ENCODE measurements around the gene GPR84. TPM values are rescaled to one million over a fixed set of nuclear protein-coding genes. Genes with fewer than 3 reads are reported as not detected.

GPR84 gene
- total RNA-seq, 2 experiments from 2014 or later = 2.4 to 2.6 TPM

DNA sequence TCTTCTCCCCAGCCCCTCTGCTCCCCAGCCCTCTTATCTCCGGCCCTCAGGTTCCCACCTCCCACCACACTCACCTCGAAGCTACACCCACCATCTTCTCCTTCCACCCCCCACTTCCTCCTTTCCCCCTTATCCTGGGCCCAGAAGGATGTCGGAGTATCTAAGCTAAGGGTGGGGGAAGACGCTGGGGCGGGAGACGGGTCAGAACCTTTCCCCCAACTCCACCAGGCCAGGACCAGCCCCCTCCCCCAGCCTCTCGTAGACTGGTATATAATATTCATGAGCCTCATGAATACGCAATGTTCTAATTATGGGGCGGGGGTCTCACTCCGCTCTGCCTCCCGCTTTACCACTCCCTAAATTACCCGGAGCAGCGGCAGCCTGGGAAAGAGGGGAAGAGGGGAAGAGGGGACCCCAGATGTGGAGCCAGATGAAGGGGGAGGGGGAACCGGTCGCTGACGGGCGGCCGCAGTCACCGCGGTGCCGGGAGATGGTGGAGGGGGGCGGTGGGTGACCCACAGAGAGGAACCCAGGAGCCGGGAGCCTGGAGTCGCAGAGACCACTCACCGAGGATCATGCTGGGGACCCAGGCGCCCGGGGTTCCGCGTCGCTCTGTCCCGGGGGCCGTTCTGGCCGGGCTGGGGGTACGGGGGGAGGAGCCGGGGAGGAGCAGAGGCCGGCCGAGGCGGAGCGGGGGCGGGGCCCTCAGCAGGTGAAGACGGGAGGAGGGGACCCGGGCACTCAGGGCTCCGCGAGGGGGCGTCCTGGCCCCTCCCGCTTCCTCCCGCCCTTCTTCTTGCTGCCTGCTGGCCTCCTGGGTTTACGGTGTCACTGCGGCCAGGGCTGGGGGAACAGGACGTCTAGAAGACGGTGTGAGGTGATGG lies 26.6 kb upstream of the GPR84 start:
- H3K27me3 Mint-ChIP-seq = no peaks in the 10 kb centered on the region
- intact Hi-C loops (cut with micrococcal nuclease) = no loop called here
- peaks cover 26% of the 10 kb centered on the region for H3K4me1 Mint-ChIP-seq (ENCODE audit: low read depth)
- peaks cover 8% of the 10 kb centered on the region for H3K36me3 Mint-ChIP-seq
- no peak overlapping the region for H3K27ac Mint-ChIP-seq
- DNase-seq = peak; percentile 79
- POLR2A ChIA-PET = interaction anchor here (1.1 kb wide), 1 partner anchor 9 kb away, joined by 3 read pairs; no protein-coding TSS in a partner anchor
- CTCF ChIA-PET = interaction anchor here (0.6 to 2.9 kb wide), 7 partner anchors 9 to 48 kb away, joined by 3 to 31 read pairs (median 5); no protein-coding TSS in a partner anchor
- no peaks in the 10 kb centered on the region for H3K9me3 Mint-ChIP-seq
- H3K4me3 Mint-ChIP-seq = peak overlapping the region; percentile 64

- no peak for DNase-seq
- Mint-ChIP-seq H3K4me3 (no peak overlapping the region), H3K36me3 (peaks cover 8% of the 10 kb centered on the region), H3K4me1 (ENCODE audit: low read depth) (peaks cover 26% of the 10 kb centered on the region), H3K9me3 (no peaks in the 10 kb centered on the region), H3K27me3 (no peaks in the 10 kb centered on the region), H3K27ac (no peak overlapping the region)
- CTCF ChIA-PET = interaction anchor here (0.6 to 2.5 kb wide), 3 partner anchors 9 to 49 kb away, joined by 3 to 9 read pairs (median 5); no protein-coding TSS in a partner anchor
- intact Hi-C loops (cut with micrococcal nuclease) = no loop called here
- POLR2A ChIA-PET = no interaction called here
These were observed 25.9 kb upstream of the GPR84 start for GRCh38 chr12:54390176-54390667.

DNA sequence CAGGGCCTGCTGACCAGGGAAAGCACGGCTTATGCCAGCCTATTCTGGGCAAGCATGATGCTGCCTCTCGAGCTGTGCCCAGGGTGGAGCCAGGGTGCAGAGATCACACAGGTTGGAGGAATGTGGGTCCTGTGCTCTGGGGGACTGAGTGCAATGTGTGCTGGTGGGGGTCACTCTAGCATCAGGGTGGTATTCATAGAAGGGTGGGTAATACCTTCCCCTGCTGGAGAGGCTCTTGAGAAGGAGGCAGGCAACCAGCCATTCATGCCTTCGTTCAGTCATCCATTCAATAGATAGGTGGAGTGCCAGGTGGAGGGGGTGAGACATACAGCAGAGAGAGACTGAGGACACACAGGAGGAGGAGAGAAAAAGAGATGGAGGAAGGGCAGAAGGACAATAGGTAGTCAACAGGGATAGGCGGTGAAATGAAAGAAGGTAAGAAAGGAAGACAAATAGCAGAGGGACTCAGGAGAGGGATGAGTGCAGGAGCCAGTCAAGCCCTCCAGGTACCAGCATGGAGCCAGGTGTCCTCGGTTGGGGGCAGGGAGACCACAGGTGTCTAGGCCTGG lies 25.4 kb upstream of the GPR84 start:
- Mint-ChIP-seq H3K4me3 (no peak overlapping the region), H3K9me3 (no peaks in the 10 kb centered on the region), H3K27me3 (no peaks in the 10 kb centered on the region), H3K4me1 (ENCODE audit: low read depth) (peaks cover 25% of the 10 kb centered on the region), H3K27ac (no peak overlapping the region), H3K36me3 (peaks cover 4% of the 10 kb centered on the region)
- intact Hi-C loops (cut with micrococcal nuclease) = no loop called here
- ChIA-PET CTCF (interaction anchor here (1.4 to 2.5 kb wide), 2 partner anchors 10 to 15 kb away, joined by 5 to 9 read pairs; no protein-coding TSS in a partner anchor), POLR2A (no interaction called here)
- no peak for DNase-seq

GRCh38 chr12:54389134-54389508 lies 24.8 kb upstream of the GPR84 start:
- peaks cover 19% of the 10 kb centered on the region for H3K4me1 Mint-ChIP-seq (ENCODE audit: low read depth)
- H3K27ac Mint-ChIP-seq = no peak overlapping the region
- no peaks in the 10 kb centered on the region for H3K9me3 Mint-ChIP-seq
- ChIA-PET POLR2A (no interaction called here), CTCF (interaction anchor here (2.5 kb wide), 1 partner anchor 11 kb away, joined by 9 read pairs; no protein-coding TSS in a partner anchor)
- no peaks in the 10 kb centered on the region for H3K27me3 Mint-ChIP-seq
- no peak overlapping the region for H3K4me3 Mint-ChIP-seq
- no peak for DNase-seq
- intact Hi-C loops (cut with micrococcal nuclease) = no loop called here
- H3K36me3 Mint-ChIP-seq = no peaks in the 10 kb centered on the region

GRCh38 chr12:54388237-54389133 lies 24.2 kb upstream of the GPR84 start:
- H3K9me3 Mint-ChIP-seq = no peaks in the 10 kb centered on the region
- peaks cover 14% of the 10 kb centered on the region for H3K4me1 Mint-ChIP-seq (ENCODE audit: low read depth)
- H3K27ac Mint-ChIP-seq = no peak overlapping the region
- POLR2A ChIA-PET = interaction anchor here (0.6 kb wide), 2 partner anchors 63 to 100 kb away, joined by 3 read pairs; no protein-coding TSS in a partner anchor
- H3K27me3 Mint-ChIP-seq = no peaks in the 10 kb centered on the region
- intact Hi-C loops (cut with micrococcal nuclease) = no loop called here
- no peaks in the 10 kb centered on the region for H3K36me3 Mint-ChIP-seq
- H3K4me3 Mint-ChIP-seq = no peak overlapping the region
- DNase-seq = no peak
- CTCF ChIA-PET = interaction anchor here (0.9 to 2.5 kb wide), 7 partner anchors 9 to 173 kb away, joined by 3 to 27 read pairs (median 4); no protein-coding TSS in a partner anchor

GRCh38 chr12:54387114-54387467 lies 22.8 kb upstream of the GPR84 start:
- intact Hi-C loops (cut with micrococcal nuclease) = no loop called here
- ChIA-PET POLR2A (no interaction called here), CTCF (interaction anchor here (0.6 to 2.5 kb wide), 6 partner anchors 13 to 171 kb away, joined by 3 to 27 read pairs (median 6); no protein-coding TSS in a partner anchor)
- Mint-ChIP-seq H3K27ac (peak overlapping the region; percentile 13), H3K4me3 (no peak overlapping the region), H3K27me3 (no peaks in the 10 kb centered on the region), H3K9me3 (no peaks in the 10 kb centered on the region), H3K36me3 (no peaks in the 10 kb centered on the region), H3K4me1 (ENCODE audit: low read depth) (peaks cover 15% of the 10 kb centered on the region)
- no peak for DNase-seq

GRCh38 chr12:54386403-54387113 lies 22.3 kb upstream of the GPR84 start:
- Mint-ChIP-seq H3K9me3 (no peaks in the 10 kb centered on the region), H3K27me3 (no peaks in the 10 kb centered on the region), H3K4me3 (no peak overlapping the region), H3K27ac (peak overlapping the region; percentile 13), H3K4me1 (ENCODE audit: low read depth) (peaks cover 11% of the 10 kb centered on the region), H3K36me3 (no peaks in the 10 kb centered on the region)
- intact Hi-C loops (cut with micrococcal nuclease) = no loop called here
- POLR2A ChIA-PET = no interaction called here
- no peak for DNase-seq
- CTCF ChIA-PET = interaction anchor here (0.6 to 2.5 kb wide), 5 partner anchors 13 to 171 kb away, joined by 3 to 27 read pairs (median 9); no protein-coding TSS in a partner anchor

- ChIA-PET CTCF (interaction anchor here (0.8 to 1.6 kb wide), 6 partner anchors 8 to 170 kb away, joined by 3 to 8 read pairs (median 4); no protein-coding TSS in a partner anchor), POLR2A (interaction anchor here (0.6 kb wide), 1 partner anchor 53 kb away, joined by 4 read pairs; no protein-coding TSS in a partner anchor)
- Mint-ChIP-seq H3K4me3 (no peak overlapping the region), H3K36me3 (no peaks in the 10 kb centered on the region), H3K27me3 (no peaks in the 10 kb centered on the region), H3K9me3 (no peaks in the 10 kb centered on the region), H3K4me1 (ENCODE audit: low read depth) (peaks cover 10% of the 10 kb centered on the region), H3K27ac (no peak overlapping the region)
- intact Hi-C loops (cut with micrococcal nuclease) = no loop called here
- DNase-seq = no peak
These were observed 21.1 kb upstream of the GPR84 start for GRCh38 chr12:54385251-54385914.

GRCh38 chr12:54384591-54385041 lies 20.3 kb upstream of the GPR84 start, which contains the start of gene ZNF385A:
Gene ZNF385A (minus strand): TSS chr12:54384733. CDS start chr12:54384514, 219 bp downstream.
- H3K27me3 Mint-ChIP-seq = no peaks in the 10 kb centered on the region
- H3K9me3 Mint-ChIP-seq = no peaks in the 10 kb centered on the region
- ChIA-PET POLR2A (interaction anchor here (0.6 kb wide), 1 partner anchor 52 kb away, joined by 4 read pairs; no protein-coding TSS in a partner anchor), CTCF (interaction anchor here (0.8 to 1.6 kb wide), 7 partner anchors 8 to 169 kb away, joined by 3 to 8 read pairs (median 3); no protein-coding TSS in a partner anchor)
- no peak for DNase-seq
- peaks cover 13% of the 10 kb centered on the region for H3K4me1 Mint-ChIP-seq (ENCODE audit: low read depth)
- no peak within 1 kb of the TSS for H3K4me3 Mint-ChIP-seq
- H3K27ac Mint-ChIP-seq = no peak within 1 kb of the TSS
- H3K36me3 Mint-ChIP-seq = no peaks in the 10 kb centered on the region
- intact Hi-C loops (cut with micrococcal nuclease) = no loop called here

DNA sequence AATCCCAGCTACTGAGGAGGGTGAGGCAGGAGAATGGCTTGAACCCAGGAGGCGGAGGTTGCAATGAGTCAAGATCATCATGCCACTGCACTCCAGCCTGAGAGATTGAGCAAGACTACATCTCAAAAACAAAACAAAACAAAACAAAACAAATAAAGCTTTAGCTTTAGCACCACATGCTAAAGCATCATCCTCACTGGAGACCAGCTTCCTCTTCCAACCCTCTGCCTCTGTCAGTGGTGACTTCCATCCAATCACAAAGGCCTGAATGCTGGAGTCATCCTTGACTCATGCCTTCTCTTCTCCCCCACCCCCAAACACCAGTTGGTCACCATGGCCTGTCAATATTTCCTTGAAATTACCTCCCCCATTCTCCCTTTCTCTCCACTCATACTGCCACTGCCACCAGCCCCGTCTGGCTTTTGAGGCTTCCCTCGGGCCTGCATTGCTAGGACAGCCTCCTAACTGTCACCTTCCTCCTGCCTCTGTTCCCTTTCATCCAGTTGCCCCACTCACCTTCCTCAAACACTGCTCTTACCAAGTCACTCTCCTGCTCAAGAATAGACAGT lies 18.8 kb upstream of the GPR84 start:
- ChIA-PET POLR2A (interaction anchor here (1.1 kb wide), 1 partner anchor 12 kb away, joined by 4 read pairs; no protein-coding TSS in a partner anchor), CTCF (interaction anchor here (0.8 to 6.0 kb wide), 12 partner anchors 10 to 196 kb away, joined by 3 to 101 read pairs (median 4); no protein-coding TSS in a partner anchor)
- intact Hi-C loops (cut with micrococcal nuclease) = no loop called here
- H3K27me3 Mint-ChIP-seq = no peaks in the 10 kb centered on the region
- H3K36me3 Mint-ChIP-seq = no peaks in the 10 kb centered on the region
- H3K27ac Mint-ChIP-seq = peak overlapping the region; percentile 0
- H3K4me1 Mint-ChIP-seq (ENCODE audit: low read depth) = peaks cover 14% of the 10 kb centered on the region
- peak; percentile 70 for DNase-seq
- no peaks in the 10 kb centered on the region for H3K9me3 Mint-ChIP-seq
- H3K4me3 Mint-ChIP-seq = no peak overlapping the region

Measured in activated CD4-positive, alpha-beta memory T cell treated with anti-CD3 and anti-CD28 coated beads for 36 hours (primary cell).